IPS-NIHi7 (cell line): Measurements from ENCODE around the gene MEGF10.
A peak's percentile ranks its signal among the peaks of the same experiment; 100 is the strongest.
"Not testable (repeated sequence)": the region's sequence is repeated elsewhere in the genome, so short reads cannot be mapped to it uniquely, and the experiment has no call there.

ENCODE experiments used
- DNase-seq: peaks from one replicate; pipeline ENCODE4 v3.0.0; 2012; ENCODE audit warnings: mixed read lengths; ENCODE audit errors: extremely low spot score

MEGF10 gene

DNA sequence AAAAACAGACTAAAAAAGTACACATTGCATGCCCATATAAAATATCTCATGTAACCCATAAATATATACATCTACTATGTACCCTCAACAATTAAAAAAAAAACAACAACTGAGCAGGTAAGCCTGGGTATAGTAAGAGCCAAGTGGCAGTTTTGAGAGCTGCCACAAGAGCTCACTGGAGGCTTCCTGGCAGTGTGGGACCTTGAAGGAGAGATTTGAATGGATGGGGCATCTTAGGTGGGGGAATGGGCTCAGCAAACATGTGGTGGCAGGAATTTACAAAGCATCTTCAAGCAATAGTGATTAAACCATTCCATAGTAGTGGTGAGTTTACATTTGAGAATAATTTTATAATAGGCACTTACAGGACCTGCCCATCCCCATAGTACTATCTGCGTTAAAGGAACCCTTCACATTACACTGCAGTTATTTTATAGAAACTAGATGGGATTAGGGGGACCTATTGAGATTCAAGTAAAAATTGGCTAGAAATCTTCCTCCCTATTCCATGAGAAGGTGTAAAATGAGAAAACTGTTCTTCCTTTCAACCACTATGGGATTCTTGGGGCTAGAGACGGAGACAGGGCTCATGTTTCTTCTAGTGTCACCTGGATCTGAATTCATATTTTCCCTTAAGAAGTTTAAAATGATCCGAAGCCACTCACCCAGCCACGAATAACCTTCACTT, 6.9 kb downstream of the MEGF10 start:
- no peak for DNase-seq

DNA sequence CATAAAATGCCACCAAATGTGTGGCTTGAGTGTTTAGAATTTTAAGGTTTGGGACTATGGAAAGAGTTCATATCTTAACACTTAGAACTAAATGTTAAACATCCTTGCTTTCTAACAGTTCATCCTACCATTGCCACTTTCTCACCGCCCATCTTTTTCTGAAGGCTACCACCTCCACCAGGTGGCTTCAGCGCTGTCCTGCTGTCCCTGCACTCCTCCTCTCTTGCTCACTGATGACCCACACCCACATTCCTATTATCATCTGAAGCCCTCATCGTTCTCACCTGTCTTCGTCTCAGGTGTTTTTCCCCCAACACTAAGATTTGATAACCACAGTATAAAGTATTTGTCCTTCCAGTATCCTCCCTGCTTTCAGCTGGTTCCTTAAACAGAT, 7.4 kb downstream of the MEGF10 start:
- no peak for DNase-seq

DNA sequence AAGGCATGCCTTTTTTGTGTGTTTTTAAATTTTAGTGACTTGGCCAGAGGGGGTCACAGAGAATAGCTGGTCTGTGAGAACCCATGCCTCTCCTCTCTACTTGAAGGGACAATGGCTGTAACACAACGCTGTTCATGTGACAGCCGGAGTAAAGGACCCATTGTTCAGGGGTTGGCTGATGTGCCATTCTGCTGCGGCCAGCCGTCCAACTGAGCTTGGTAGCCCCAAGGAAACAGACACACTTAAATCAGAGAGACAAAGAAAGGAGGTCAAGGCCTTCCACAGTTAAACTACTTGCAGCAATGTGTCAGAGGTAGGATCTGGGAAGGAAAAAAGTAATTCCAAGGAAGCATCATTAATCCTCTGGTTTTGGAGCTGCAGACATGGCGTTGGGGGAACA, 8.1 kb downstream of the MEGF10 start:
- no peak for DNase-seq

DNA sequence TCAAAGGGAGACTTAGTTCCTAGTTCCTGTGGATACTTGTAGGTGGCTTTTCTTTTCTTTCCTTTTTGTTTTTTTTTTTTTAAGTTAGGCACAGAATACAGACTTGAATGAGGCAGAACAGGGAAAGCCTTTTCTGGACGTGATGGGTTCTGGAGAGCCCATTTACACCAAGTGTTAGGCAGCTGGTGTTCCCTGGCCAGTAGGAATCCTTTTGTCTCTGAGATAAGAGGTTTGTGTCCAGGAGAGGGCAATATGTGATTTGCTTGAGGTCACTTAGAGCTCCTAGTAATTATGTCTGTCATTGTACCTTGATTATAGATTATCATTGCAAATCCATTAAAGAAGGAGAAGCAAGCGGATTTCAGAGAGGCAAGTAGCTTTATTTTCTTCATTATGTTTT, 9.1 kb downstream of the MEGF10 start:
- peak; percentile 29 for DNase-seq

DNA sequence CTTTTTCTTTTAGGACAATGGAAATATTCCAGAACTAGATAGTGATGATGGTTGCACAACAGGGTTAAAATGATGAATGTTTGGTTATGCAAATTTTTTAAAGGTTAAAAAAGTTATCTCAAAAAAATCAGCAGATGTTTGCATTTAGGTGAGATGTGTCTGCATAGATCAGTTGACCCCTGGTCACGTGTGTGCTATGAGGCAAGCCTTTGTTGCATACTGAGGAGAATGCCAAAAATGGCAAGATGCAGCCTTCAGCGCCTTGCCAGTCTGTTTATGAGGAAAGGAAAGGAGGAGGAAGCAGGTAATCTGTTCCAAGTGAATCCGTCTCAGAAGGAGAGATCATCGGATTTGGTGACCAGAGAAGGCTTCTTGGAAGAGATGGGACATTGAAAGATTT, 11.9 kb downstream of the MEGF10 start:
- DNase-seq = no peak

DNA sequence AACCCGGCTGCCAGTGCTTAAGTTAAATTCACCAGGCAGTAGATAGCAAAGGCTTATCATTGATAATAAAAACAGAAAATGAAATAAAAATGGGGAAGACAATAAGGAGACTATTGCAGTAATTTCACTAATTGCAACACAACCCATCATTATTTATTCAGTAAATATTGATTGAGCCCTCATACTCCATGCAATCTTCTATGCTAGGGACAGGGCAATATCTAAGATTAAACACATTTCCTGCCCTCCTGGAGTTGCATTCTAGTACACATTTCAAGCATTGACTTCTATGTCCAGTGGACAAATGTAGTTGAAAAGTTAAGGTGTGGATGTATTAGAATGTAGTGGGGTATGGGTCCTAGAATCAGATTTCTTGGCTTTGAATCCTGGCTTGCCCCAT, 12.8 kb downstream of the MEGF10 start:
- no peak for DNase-seq

DNA sequence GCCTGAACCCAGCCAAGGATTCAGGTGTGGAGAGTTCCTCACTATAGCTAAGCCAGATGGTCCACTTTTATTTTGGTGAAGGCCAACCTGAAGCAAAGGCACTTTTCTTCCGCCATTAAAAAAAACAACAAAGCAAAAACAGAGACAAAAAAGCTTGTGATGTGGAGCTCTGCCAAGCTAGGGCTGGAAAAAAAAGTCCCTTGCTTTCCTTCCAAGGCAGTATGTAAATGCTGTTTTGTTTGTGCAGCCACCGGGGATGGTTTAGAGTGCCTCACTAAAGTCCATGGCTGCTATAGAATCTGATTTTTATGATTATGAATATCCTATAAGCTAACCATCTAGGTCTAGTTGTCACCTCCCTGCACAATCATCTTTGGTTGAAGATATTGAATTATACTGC, 14.9 kb downstream of the MEGF10 start:
- no peak for DNase-seq

DNA sequence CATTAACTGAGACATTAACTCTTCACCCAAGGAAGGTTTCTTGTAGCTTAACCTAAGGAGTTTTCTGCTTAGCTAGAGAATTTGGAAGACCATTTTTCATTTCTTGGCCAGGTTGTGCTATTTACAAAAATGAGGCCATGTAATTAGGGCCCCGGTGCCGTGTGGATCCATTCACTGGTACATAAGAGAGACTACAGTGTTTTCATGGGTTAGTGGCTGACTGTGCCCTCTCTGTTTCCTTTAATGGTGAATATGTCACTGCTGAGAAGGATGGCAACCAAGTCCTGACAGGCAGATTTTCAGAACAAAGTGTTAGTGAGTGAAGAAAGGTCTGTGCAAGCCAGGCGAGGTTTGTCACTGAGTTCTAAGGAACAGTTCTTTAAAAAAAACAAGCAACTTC, 15.4 kb downstream of the MEGF10 start:
- no peak for DNase-seq

DNA sequence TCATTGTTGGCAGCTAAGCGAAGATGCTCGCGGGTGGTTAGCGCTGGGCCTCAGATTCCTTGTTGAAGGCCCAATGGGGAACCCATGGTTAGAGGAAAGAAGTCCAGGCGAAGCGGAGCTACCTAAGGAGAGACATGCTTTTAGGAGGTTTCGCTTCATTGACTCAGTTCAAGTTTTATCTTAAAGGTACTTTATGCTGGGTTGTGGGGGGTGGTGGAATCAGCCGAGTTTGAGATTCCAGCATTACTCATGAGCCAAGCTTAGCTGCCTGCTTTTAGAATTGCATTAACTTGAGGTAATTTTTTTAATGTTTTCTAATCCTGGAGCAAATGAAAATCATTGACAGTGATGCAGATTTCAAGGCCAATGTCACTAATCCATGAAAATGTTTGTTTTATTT, 16.1 kb downstream of the MEGF10 start:
- no peak for DNase-seq

DNA sequence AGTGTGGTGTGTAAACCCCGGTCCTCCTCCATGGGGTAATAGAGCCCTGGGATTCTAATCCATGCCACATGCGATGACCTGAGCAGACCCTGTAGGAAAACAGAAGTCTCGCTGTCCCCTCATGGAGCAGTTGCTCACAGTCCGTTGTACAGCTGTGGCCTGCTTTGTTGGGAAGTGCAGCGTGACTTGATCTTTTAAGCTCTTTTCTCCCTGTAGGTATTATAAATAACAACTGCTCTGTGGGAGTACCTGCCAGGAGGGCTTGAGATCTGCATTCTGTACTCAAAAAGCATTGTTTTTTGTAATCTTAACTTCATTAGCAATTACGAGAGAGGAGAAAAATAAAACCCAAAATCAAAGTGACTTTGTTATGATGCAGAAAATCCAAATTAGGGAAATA, 17.3 kb downstream of the MEGF10 start:
- DNase-seq = peak; percentile 26

DNA sequence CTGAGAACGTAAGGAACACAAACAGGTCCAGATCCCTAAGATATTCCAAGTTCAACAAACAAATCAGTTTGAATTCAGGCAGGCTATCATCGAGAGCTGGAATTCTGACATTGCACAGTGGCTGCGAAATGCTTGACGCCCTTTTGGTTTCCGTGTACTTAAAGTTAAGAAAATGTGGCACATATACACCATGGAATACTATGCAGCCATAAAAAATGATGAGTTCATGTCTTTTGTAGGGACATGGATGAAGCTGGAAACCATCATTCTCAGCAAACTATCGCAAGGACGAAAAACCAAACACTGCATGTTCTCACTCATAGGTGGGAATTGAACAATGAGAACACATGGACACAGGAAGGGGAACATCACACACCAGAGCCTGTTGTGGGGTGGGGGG, 17.7 kb downstream of the MEGF10 start:
- DNase-seq = not testable (repeated sequence)

DNA sequence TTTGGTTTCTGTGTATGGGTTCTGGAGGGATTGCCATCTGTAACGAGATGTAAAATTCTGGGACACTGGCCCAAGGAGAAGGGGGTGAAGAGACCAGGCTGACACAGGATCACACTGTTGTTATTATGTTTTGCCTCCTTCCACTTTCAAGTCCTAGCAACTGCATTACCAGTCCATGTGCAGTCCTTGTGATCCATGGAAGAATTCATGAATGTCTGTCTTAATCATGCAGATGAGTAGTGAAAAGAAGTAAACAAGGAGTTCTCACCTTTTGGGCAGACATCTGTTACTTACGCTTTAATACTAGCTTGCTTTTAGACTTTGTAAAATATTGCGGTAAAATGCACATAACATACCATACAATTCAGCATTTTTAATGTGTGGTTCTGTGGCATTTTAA, 18.3 kb downstream of the MEGF10 start:
- DNase-seq = no peak

DNA sequence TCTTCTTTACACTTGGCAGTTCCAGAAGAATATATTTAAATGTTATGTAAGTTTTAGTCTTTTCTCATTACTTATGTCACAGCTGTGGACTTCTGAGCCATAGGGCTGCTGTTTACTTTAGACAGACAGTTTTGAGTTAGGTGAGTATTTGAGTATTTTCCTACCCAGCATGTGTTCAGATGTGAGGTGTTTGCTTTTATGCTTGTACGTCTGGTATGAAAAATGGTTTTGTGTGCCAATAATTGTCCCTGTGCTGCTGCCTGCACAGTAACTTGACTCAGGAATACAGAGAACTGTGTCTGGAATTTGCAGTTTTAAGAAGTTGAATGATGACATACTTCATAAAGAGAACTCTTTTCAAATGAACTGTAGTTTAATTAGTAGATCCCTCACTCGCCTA, 20.8 kb downstream of the MEGF10 start:
- no peak for DNase-seq

DNA sequence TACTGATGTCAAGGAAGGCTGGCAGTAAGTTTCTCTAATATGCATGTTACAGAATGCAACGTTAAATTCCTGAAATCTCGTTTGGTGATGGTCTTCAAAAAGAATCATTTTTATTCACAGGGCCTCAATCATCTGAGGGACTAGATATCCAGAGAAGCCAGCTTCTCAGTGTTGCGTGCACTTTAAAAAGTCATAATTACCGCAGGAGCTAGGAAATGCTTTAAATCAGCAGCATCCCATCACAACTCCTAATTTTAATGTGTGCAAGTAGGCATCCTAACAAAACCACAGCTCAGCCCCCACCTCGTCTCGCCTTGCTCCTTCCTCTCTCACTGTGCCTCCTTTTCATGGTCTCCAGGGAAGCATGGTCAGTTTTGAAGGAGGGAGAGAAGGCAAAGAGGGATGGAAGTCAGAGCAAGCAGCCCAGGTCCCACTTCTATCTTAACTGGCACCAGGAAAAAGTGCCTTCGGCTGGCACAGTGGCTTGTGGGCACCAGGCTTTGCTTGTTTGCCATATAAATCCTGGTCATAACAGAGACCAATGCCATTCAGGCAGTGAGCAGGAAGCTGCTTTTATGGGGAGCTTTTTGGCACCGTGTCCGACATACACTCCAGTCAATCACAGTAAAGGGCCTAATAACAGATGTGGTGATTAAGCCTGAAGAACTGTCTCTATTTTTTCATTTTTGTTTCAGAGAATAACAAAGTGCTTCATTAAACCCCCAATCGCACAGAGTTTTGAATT, 21.4 kb downstream of the MEGF10 start:
- no peak for DNase-seq

DNA sequence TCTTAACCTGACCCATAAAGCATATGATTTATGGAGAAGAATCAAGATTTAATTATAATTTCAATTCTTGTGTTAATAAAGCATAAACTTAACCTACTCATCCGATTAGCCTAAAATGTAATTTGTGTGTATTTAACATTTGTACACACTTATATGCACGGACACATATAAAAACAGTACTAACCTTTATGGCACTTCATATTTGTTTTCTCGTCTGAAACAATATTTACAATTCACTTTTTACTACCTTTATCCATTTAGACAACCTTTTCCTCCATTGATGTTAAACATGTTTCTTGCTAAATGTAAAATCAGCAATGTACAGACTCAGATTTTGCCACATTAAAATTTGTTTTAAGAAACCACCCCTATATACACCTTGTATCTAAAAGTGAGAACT, 22.8 kb downstream of the MEGF10 start:
- no peak for DNase-seq

DNA sequence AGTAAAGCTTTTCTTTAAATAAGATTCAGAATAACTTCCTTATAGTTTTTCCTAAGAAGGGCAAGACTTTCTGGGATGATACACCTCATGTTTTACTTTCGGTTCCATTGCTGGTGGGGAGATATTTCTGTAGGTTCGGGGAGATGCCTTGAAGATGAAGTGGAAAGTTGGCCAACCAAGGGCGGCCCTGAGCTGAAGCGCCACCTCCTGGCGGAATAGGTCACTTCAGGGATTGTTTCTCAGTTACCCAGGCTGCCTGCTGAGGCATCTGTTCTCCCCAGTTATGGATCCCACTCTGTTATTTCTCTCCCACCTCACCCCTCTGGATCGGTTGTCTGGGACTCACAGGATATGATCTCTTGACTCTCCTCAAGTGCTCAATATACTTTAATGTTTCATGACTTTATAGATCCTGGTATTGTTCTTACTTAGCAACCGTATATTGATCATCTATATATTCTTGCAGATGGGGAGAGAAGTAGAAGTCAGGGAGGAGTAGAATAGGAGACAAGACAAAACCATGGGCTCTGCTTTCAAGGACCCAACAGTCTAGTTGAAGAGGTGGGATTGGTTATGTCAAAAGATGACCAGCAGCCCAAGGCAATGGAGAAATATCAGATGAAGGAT, 23.4 kb downstream of the MEGF10 start:
- peak; percentile 78 for DNase-seq

DNA sequence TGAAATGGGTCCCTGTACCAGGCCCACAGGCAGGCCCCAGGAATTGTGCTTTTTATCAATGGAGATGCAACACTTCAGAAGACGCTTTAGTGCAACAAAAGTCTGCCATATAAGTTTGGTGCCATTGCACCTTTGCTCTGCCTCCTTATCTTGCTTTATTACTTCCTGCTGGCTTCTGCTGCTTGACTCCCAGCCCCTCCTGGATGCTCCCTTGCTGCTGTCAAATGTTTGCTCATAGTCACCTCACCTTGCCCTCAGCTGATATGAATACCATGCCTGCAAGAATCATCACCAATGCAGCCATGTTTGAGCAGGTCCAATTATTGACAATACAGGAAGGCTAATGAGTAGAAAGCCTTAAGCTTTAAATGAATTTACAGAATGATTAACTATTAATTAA, 25.4 kb downstream of the MEGF10 start:
- no peak for DNase-seq

DNA sequence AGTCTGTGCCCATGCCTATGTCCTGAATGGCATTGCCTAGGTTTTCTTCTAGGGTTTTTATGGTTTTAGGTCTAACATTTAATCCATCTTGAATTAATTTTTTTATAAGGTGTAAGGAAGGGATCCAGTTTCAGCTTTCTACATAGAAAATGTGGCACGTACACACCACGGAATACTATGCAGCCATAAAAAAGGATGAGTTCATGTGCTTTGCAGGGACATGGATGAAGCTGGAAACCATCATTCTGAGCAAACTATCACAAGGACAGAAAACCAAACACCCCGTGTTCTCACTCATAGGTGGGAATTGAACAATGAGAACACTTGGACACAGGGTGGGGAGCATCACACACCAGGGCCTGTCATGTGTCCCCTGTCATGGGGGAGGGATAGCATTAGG, 26.8 kb downstream of the MEGF10 start:
- DNase-seq = not testable (repeated sequence)

DNA sequence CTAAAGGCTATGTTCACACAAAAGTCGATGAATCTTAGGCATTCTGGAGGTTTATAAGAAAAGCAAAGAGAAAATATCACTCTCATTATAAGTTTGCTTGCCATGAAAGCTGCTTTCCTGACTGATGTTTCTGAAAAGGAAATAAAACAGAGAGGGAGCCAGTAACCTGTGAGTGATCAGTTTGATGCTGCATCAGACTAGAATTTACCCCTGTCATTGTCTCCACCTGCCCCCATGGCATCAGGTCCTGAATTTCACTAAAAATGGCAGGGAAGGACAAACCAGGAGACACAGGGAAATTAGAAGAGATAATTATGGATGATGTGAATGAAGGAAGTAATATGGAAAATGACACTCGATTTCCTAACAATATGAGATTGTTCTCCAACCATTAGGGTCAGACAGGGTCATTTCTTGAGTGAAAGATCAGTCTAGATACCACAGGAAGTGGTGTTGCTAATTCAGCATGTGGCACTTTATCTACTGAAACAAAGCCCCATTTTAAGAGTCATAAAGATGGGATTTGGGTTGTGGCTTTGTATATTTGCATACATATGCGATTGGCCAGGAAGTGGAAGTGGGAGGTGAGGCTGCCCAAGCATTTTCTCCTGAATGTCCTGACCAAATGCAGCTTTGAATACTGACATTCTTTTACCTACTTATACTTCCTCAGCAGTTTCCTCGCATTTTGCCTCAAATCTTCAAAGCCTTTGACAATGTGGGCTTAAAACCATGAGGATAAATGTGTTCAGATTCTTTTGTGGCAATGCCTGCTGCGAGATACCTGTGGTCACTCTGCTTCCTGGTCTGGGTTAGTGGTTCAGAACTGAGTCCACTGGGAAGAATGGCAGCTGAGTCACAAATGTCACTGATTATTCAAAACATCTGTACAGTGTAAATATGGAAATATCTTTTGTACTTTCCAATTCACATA, 29.7 kb downstream of the MEGF10 start:
- no peak for DNase-seq

DNA sequence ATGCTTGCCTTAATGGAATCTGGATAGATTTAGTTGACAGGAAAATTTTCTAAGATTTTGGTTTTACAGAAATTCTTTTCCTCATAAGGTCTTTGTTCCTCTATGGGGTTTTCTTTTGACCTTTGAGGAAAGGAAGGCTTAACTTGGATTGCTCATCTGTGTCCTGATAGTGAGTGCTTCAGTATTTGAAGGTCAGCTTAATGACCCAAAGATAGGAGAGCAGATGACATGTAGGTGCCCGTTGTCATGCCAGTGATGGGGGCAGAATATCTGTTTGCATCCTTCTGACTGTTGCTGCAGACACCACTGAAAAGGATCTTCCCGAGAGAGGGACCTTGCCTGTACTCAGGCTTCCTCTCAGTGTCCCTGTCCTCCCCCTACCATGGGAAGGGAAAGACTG, 30.9 kb downstream of the MEGF10 start:
- no peak for DNase-seq

DNA sequence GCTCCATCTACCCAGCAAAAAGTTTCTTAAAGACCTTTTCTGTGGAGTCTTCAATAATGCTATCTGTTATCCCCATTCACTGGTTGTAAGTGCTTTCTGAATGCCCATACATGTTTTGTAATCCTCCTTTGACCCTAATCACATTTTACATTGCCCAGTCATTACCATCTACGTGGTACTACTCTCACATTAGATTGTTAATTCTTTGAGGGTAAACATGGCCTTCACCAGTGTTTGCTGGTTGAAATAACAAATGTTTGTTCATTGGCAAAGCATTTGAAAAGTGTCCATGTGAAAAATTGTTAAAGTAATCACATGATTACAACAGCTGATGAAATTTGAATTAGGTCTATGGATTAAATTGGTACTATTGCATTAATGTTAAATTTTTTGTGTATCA, 31.8 kb downstream of the MEGF10 start:
- no peak for DNase-seq

DNA sequence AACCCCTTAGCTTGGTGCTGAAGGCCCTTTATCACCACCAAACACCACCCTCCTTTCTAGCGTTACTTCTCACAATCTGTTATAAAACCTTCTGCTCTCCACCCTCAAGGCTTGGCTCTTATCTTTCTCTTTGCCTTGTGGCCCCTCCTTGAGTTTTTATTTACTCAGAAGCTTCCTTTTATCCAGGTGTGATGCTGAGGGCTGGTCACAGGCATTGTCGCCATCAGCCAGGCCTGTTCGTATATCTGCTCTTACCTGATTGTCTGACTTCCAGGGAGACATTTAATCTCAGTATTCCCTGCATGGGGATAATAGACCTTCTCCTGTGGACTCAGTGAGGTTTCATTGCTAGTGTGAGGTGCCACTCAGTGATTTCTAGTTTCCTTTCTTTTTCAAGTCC, 34.2 kb downstream of the MEGF10 start:
- DNase-seq = no peak
